DMS153 (cell line): ENCODE results near the gene POU1F1.
"Not testable (repeated sequence)": the region's sequence is repeated elsewhere in the genome, so short reads cannot be mapped to it uniquely, and the experiment has no call there.

Source experiments
- DNase-seq: peaks from one replicate; lab custom pipeline; 2025; lab: John Stamatoyannopoulos, UW

Gene POU1F1

GRCh38 chr3:87250009-87250408, 26.4 kb downstream of the POU1F1 start:
- no peak for DNase-seq

- DNase-seq = no peak
Measured at GRCh38 chr3:87248831-87249230, 27.6 kb downstream of the POU1F1 start.

- DNase-seq = not testable (repeated sequence)
Measured at GRCh38 chr3:87248231-87248630, 28.2 kb downstream of the POU1F1 start.

- DNase-seq = no peak
Measured at GRCh38 chr3:87247430-87247773, 29.0 kb downstream of the POU1F1 start.

- no peak for DNase-seq
Measured at GRCh38 chr3:87246662-87247429, 29.5 kb downstream of the POU1F1 start.

GRCh38 chr3:87236093-87236492, 40.3 kb downstream of the POU1F1 start:
- DNase-seq = no peak

- no peak for DNase-seq
Measured at GRCh38 chr3:87233805-87234204, 42.6 kb downstream of the POU1F1 start.

GRCh38 chr3:87229113-87229512, 47.3 kb downstream of the POU1F1 start:
- DNase-seq = no peak

GRCh38 chr3:87228316-87228715, 48.1 kb downstream of the POU1F1 start:
- no peak for DNase-seq

- DNase-seq = no peak
Measured at GRCh38 chr3:87227835-87228144, 48.6 kb downstream of the POU1F1 start.

GRCh38 chr3:87227104-87227834, 49.1 kb downstream of the POU1F1 start, which contains the start of gene CHMP2B:
Gene CHMP2B (plus strand): TSS chr3:87227309. CDS start chr3:87227523, 214 bp downstream.
- peak; percentile 92 for DNase-seq

GRCh38 chr3:87225659-87226058, 50.7 kb downstream of the POU1F1 start:
- DNase-seq = no peak

- DNase-seq = no peak
Measured at GRCh38 chr3:87219611-87220010, 56.8 kb downstream of the POU1F1 start.

GRCh38 chr3:87218560-87218959, 57.8 kb downstream of the POU1F1 start:
- DNase-seq = no peak
